GM21367 (cell line): ENCODE measurements around the gene INPP5A.
"Not testable (repeated sequence)": the region's sequence is repeated elsewhere in the genome, so short reads cannot be mapped to it uniquely, and the experiment has no call there.

Experiments
- ATAC-seq: cut with Tn5 transposase; IDR thresholded peaks from one replicate; pipeline ENCODE4 v1.9.1; 2021; ENCODE audit not compliant: unreplicated experiment

Gene INPP5A

DNA sequence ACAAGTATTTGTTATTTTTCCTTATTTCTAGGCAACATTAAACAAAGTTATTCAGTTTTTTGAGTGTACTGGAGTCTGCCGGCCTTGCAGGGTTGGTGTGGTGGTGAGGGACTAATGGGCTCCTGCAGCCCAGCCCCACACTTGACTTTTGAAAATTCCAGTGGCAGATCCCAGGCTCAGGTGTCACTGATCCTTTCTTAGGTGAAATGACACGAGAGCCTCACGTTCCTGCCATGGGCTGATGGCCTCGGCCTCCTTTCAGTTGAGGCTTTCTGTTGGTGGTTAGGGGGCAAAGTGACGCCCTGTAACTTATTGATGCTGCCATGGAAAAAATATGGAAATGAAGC, 130.4 kb downstream of the INPP5A start:
- no peak for ATAC-seq

GRCh38 chr10:132669208-132669861, 131.7 kb downstream of the INPP5A start:
- no peak for ATAC-seq

DNA sequence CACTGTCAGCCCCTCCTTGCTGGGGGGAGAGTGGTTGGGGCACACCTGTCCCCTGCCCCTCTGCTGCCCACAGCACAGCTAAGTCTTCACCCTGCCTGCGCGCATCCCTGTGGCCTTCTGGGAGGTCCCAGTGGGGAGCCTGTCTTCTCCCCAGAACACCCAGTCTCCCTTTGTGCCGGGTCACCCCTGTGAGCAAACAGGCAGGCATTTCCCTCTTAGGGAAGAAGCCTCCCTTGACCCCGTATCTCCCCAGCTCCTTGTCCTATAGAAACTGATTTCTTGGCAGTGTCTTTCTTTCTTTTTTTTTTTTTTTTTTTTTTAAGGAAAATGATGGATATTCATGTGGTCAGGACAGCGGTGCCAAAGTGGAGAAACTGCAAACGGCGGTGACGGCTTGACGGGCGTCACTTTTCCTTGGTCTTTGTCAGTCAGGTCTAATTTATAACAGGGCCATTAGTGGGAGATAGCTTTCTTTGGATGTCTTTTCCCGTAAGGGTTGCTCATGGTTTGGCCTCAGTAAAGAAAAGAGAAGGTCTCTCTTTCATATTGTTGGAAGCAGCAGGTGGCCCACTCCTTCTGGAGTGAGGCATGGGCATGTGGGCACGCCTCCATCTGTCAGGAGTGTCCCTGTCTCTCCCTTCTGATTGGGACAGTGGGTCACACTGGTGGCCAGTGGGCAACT, 133.1 kb downstream of the INPP5A start:
- no peak for ATAC-seq

GRCh38 chr10:132671228-132672154, 133.9 kb downstream of the INPP5A start:
- no peak for ATAC-seq

- ATAC-seq, result not testable (repeated sequence)
These were observed 136.2 kb downstream of the INPP5A start for GRCh38 chr10:132673746-132674145.

- no peak for ATAC-seq
These were observed 136.7 kb downstream of the INPP5A start for GRCh38 chr10:132674311-132674710.

- no peak for ATAC-seq
These were observed 137.6 kb downstream of the INPP5A start for GRCh38 chr10:132675031-132675740.

GRCh38 chr10:132676193-132676891, 138.8 kb downstream of the INPP5A start:
- ATAC-seq, result no peak

- ATAC-seq, result no peak
These were observed 139.5 kb downstream of the INPP5A start for GRCh38 chr10:132677096-132677472.

DNA sequence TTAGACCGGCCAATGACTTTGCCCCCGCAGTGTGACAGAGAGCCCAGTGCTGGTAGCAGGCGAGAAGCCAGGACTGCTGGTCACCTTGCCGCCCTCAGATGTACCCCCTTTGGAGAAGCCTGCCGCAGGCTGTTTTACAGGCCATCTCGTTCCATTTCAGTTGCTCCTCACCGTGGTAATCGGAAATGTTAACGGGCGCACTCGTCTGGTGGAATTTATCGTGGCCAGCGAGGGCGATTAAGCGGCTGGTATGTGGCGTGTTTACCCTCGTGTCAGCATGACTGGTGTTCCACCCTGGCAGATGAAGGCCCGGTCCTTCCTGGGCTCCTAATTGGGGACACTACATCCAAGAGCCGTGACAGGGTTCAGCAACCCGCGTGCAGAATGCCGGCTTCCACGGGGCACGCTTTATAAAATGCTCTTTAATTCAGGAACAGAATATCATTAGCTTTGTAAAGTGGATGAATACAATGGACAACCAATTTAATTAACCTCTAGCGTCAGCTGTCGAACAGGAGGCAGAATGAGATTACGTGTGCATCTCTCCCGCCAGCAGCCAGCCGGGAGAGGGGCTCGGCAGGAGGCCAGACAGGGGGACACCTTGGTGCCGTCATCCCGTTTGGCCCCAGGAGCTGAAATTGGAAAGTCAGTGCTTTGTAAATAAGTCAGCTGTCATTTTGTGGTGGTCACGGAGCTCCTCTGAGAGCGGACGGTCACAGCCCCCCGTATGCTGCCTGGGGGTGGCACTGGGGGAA, 140.1 kb downstream of the INPP5A start:
- no peak for ATAC-seq

DNA sequence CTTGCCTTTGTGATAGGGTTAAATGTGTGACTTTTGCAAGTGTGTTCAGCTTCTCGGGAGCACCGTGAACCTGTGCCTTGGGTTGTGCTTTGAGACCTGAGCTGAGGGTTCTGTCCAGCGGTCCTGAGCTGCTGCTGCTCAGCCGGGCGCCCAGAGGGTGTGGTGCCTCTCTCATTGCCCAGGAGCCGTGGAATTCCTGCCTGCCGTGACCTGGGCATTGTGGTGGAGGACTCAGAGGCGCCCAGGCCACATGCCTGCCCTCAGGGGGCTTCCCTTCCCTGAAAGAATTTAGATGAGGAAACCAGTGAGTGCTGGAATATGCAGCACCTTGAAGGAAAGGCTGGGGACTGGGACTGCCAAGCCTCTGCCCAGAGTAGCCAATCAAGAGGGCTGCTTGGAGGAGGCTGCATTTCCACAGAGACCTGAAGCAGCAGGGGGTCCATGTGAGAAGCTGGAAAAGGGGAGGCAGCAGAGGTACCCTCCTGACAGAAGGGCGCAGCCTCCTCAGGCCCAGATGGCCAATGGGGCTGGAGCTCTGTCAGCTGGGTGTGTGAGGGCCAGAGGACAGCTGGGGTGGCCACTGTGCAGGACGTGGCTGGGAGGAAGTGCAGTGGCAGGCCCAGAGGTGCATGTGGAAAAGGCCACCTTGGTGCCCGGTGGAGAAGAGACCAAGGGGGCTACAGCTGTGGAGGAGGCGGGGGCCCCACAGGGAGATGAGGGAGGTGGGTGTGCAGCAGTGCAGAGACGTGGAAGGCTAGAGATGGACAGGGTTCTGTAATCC, 141.0 kb downstream of the INPP5A start:
- no peak for ATAC-seq

- ATAC-seq, result no peak
These were observed 141.6 kb downstream of the INPP5A start for GRCh38 chr10:132679217-132679595.

- no peak for ATAC-seq
These were observed 142.1 kb downstream of the INPP5A start for GRCh38 chr10:132679640-132680039.

GRCh38 chr10:132680741-132681140, 143.2 kb downstream of the INPP5A start:
- ATAC-seq, result not testable (repeated sequence)

GRCh38 chr10:132681858-132682755, 144.5 kb downstream of the INPP5A start:
- ATAC-seq, result no peak

GRCh38 chr10:132684164-132684891, 146.7 kb downstream of the INPP5A start:
- no peak for ATAC-seq

DNA sequence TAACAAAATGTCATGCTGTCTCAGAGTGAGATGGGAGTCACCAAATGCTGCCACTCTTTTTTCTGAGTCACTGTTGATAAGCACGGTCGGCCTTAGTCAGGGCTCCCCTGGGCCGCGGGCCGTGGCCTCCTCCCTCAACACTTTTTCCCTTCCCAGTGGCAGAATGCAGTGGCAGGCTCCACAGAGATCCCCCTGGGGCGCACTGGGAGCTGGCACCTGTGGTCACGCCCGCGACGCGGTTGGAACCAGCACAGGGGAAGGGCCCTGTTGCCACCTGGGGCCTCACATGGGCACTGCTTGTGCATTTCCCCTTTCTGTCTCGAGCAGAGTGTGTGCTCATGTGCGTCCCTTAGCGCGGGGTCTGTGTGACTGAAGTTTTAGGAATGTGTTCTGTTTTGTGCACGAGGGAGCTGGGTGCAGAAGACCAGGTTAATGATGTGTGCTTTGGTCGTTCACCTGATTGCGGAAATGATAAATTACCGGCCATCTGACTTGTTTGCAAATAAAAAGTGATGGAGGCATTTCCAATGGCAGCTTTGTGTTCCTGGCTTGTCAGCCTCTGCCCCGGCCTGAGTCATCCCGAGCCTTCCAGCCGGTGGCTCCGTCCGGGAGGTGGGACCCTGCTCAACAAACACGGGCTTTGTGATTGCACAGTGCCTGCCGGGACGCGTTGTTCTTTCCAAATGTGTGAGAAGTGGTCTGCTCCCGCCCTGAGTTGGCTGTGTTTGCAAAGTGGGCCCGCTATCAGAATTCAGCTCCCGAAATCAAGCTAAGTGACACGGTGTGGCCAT, 147.7 kb downstream of the INPP5A start:
- no peak for ATAC-seq
